ENCODE measurements around the gene HACD1. TPM values are rescaled to one million over a fixed set of nuclear protein-coding genes. Genes with fewer than 3 reads are reported as not detected.
A peak's percentile ranks its signal among the peaks of the same experiment; 100 is the strongest.

HACD1 gene
- 0.77 TPM for total RNA-seq (2013)
- polyA plus RNA-seq (1 to 10 TPM in 1 of 3 donors, under 1 TPM in 2; 0.53 to 1.4 (median 0.86) TPM), polyA minus RNA-seq (0.14 and 1.1 TPM in 2 replicates), total RNA-seq (0.08 to 2.0 (median 0.65) reads per million in 11 experiments)

DNA sequence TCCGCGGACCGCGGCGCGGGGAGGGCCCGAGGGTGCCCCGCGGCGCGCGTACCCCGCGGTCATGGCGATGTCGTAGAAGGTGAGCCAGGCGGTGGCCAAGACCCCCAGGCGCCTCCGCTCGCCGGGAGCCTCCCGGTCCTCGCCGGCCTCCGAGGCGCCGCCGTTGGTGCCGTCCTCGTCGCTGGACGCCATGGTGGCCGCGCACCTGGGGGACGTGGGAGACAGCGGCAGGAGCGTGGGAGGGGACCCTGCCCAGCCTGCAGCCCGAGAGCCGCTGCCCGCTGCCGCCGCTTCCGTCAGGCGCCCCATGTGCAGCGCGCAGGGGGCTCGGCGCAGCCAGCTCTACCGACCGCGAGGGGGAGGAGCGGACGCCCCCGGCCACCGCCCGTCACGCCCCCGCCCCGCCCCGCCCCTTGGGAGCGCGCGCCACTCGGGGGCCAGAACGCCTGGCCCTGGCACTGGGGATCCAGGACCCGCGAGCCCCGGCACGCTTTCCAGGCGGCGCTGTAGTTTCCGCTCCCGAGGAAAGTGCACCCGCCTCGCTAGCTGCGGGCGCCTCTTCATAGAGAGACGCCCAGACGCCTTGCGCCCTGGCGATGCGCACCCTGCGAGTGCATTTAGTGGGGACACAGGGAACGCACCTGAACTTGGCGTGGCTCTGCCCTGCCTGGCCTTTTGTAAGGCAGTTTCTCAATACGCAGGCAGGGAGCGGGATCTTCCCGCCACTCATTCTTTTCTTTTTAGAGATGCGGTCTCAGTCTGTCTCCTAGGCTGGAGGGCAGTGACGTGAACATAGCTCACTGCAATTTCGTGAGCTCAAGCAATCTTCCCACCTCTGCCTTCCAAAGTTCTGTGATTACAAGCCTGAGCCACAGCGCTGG is at the start of gene HACD1:
Gene HACD1, minus strand, starts transcription at position 344 of the 881 bp plus-strand sequence. Its CDS starts 35 bp downstream, at position 309.
- peak within 1 kb of the TSS; percentile 56 to 83 (median 66) for H3K4me3 ChIP-seq (replicated peaks in 1 of 3; ENCODE audit: low read depth in 2 of 3, low read length in 3 of 3)
- H3K9me3 Mint-ChIP-seq = no peaks in the 10 kb centered on the region
- no peaks in the 10 kb centered on the region for H3K9me3 ChIP-seq (replicated peaks in 1 of 2; ENCODE audit: control insufficient read depth in 1 of 2, insufficient read depth in 1 of 2, low read length in 2 of 2)
- peaks cover 3 to 15% (median 11%) of the 10 kb centered on the region in 3 donors for H3K27me3 Mint-ChIP-seq (ENCODE audit: low read depth in 3 of 3)
- H3K79me2 ChIP-seq (ENCODE audit: insufficient read depth, low read length) = no peaks in the 10 kb centered on the region
- peak; percentile 23 for TF ChIP-seq CTCF (IDR thresholded peaks at IDR 0.05)
- intact Hi-C loops (cut with micrococcal nuclease) = loop anchor here in 1 of 2 donors (2.0 kb wide), 1 partner anchor 240 kb away; no protein-coding TSS in a partner anchor
- H3K4me2 ChIP-seq (replicated peaks; ENCODE audit: extremely low read depth, low read length, poor library complexity, severe bottlenecking) = peak within 1 kb of the TSS; percentile 96
- no peaks in the 10 kb centered on the region for H3K36me3 ChIP-seq (replicated peaks in 1 of 2; ENCODE audit: control insufficient read depth in 1 of 2, insufficient read depth in 2 of 2, low read length in 2 of 2)
- no peaks in the 10 kb centered on the region for H4K20me1 ChIP-seq (ENCODE audit: insufficient read depth, low read length)
- peak within 1 kb of the TSS in 3 of 7 donors; percentile 15 to 52 (median 30) for H3K27ac Mint-ChIP-seq
- peak within 1 kb of the TSS; percentile 89 for H2AFZ ChIP-seq (ENCODE audit: insufficient read depth, low read depth, low read length, poor library complexity, severe bottlenecking)
- peaks cover 13 to 15% of the 10 kb centered on the region in 2 donors for H3K4me1 ChIP-seq (ENCODE audit: control insufficient read depth in 1 of 2, insufficient read depth in 2 of 2, low read length in 2 of 2)
- no peaks in the 10 kb centered on the region for H3K36me3 Mint-ChIP-seq
- H3K4me3 Mint-ChIP-seq = peak within 1 kb of the TSS; percentile 83 to 95
- under 1% methylated on average over 92 of the region's 92 CpGs for WGBS (ENCODE audit: insufficient coverage)
- H3K9ac ChIP-seq (ENCODE audit: insufficient read depth, low read length, poor library complexity, severe bottlenecking) = peak within 1 kb of the TSS; percentile 51
- H3K4me1 Mint-ChIP-seq = peaks cover 13% of the 10 kb centered on the region
- H3K27me3 ChIP-seq (ENCODE audit: control insufficient read depth in 2 of 2, insufficient read depth in 2 of 2, low read length in 2 of 2) = no peaks in the 10 kb centered on the region
- peak in 2 of 3 donors; percentile 25 to 29 for DNase-seq
- no peak within 1 kb of the TSS for H3K27ac ChIP-seq (ENCODE audit: low read depth in 1 of 2, low read length in 2 of 2)

DNA sequence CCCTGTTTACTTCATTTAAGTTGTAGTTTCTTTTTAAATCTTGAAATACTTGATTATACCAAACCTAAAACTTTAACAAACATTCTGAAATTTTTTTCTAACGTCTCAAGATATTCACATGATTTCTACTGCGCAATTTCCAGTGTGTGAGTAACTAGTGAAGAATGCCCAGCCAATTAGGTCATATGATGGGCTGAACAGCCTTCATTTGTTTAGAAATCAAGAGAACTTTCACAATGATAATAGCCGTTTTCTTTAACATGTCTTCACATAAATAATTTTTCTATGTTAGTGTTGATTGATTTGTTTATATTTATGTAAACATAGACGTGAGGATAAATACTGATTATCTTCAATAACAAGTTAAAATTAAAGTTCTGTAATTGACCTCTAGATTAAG is 48.6 kb upstream of the HACD1 start:
- no peak overlapping the region for H3K27ac ChIP-seq (ENCODE audit: low read depth in 1 of 2, low read length in 2 of 2)
- Mint-ChIP-seq H3K4me3 (no peak overlapping the region), H3K27ac (peak overlapping the region in 3 of 7 donors; percentile 17 to 83 (median 31)), H3K4me1 (peaks cover 14% of the 10 kb centered on the region), H3K36me3 (peaks cover 34 to 37% of the 10 kb centered on the region in 2 donors), H3K9me3 (no peaks in the 10 kb centered on the region), H3K27me3 (ENCODE audit: low read depth in 3 of 3) (peaks cover 0 to 2% (median 0%) of the 10 kb centered on the region in 3 donors)
- peaks cover 17 to 22% of the 10 kb centered on the region in 2 donors for H3K36me3 ChIP-seq (replicated peaks in 1 of 2; ENCODE audit: control insufficient read depth in 1 of 2, insufficient read depth in 2 of 2, low read length in 2 of 2)
- no peaks in the 10 kb centered on the region for H3K9me3 ChIP-seq (replicated peaks in 1 of 2; ENCODE audit: control insufficient read depth in 1 of 2, insufficient read depth in 1 of 2, low read length in 2 of 2)
- WGBS (ENCODE audit: insufficient coverage) = no CpG with 5 or more reads among the region's 4 CpGs
- peaks cover 74% of the 10 kb centered on the region for H3K79me2 ChIP-seq (ENCODE audit: insufficient read depth, low read length)
- peak; percentile 23 to 68 (median 52) for DNase-seq
- H3K4me2 ChIP-seq (replicated peaks; ENCODE audit: extremely low read depth, low read length, poor library complexity, severe bottlenecking) = no peak overlapping the region
- H4K20me1 ChIP-seq (ENCODE audit: insufficient read depth, low read length) = peaks cover 57% of the 10 kb centered on the region
- no peak overlapping the region for H3K9ac ChIP-seq (ENCODE audit: insufficient read depth, low read length, poor library complexity, severe bottlenecking)
- intact Hi-C loops (cut with micrococcal nuclease) = no loop called here
- no peaks in the 10 kb centered on the region for H3K4me1 ChIP-seq (ENCODE audit: control insufficient read depth in 1 of 2, insufficient read depth in 2 of 2, low read length in 2 of 2)
- TF ChIP-seq CTCF (IDR thresholded peaks at IDR 0.05) = no peak
- H2AFZ ChIP-seq (ENCODE audit: insufficient read depth, low read depth, low read length, poor library complexity, severe bottlenecking) = no peak overlapping the region
- H3K27me3 ChIP-seq (ENCODE audit: control insufficient read depth in 2 of 2, insufficient read depth in 2 of 2, low read length in 2 of 2) = no peaks in the 10 kb centered on the region
- no peak overlapping the region for H3K4me3 ChIP-seq (replicated peaks in 1 of 3; ENCODE audit: low read depth in 2 of 3, low read length in 3 of 3)

Data from CD14-positive monocyte (primary cell).